Measurements from ENCODE around the gene CDON. TPM values are rescaled to one million over a fixed set of nuclear protein-coding genes. Genes with fewer than 3 reads are reported as not detected.

Gene CDON
- polyA plus RNA-seq, 3 donors, result 0.01 TPM; not detected in 2

GRCh38 chr11:125943661-125944349 lies 118.9 kb downstream of the CDON start:
- no peak for DNase-seq
- Mint-ChIP-seq H3K9me3 (peaks cover 0 to 2% (median 0%) of the 10 kb centered on the region in 7 donors), H3K27ac (peak overlapping the region in 1 of 7 donors; percentile 31), H3K4me3 (no peak overlapping the region), H3K4me1 (no peaks in the 10 kb centered on the region), H3K36me3 (no peaks in the 10 kb centered on the region), H3K27me3 (ENCODE audit: low read depth in 3 of 3) (peaks cover 0 to 7% (median 2%) of the 10 kb centered on the region in 3 donors)
- H3K4me3 ChIP-seq (replicated peaks in 1 of 3; ENCODE audit: low read depth in 2 of 3, low read length in 3 of 3), result no peak overlapping the region
- H3K4me1 ChIP-seq (ENCODE audit: control insufficient read depth in 1 of 2, insufficient read depth in 2 of 2, low read length in 2 of 2), result no peaks in the 10 kb centered on the region
- intact Hi-C loops (cut with micrococcal nuclease), result no loop called here
- H3K27me3 ChIP-seq (ENCODE audit: control insufficient read depth in 2 of 2, insufficient read depth in 2 of 2, low read length in 2 of 2), result no peaks in the 10 kb centered on the region
- H3K79me2 ChIP-seq (ENCODE audit: insufficient read depth, low read length), result no peaks in the 10 kb centered on the region
- WGBS (ENCODE audit: insufficient coverage), result 77% methylated on average over 5 of the region's 9 CpGs
- no peak overlapping the region for H2AFZ ChIP-seq (ENCODE audit: insufficient read depth, low read depth, low read length, poor library complexity, severe bottlenecking)
- H3K9me3 ChIP-seq (replicated peaks in 1 of 2; ENCODE audit: control insufficient read depth in 1 of 2, insufficient read depth in 1 of 2, low read length in 2 of 2), result no peaks in the 10 kb centered on the region
- no peak overlapping the region for H3K4me2 ChIP-seq (replicated peaks; ENCODE audit: extremely low read depth, low read length, poor library complexity, severe bottlenecking)
- H3K9ac ChIP-seq (ENCODE audit: insufficient read depth, low read length, poor library complexity, severe bottlenecking), result no peak overlapping the region
- no peaks in the 10 kb centered on the region for H3K36me3 ChIP-seq (replicated peaks in 1 of 2; ENCODE audit: control insufficient read depth in 1 of 2, insufficient read depth in 2 of 2, low read length in 2 of 2)
- H3K27ac ChIP-seq (ENCODE audit: low read depth in 1 of 2, low read length in 2 of 2), result no peak overlapping the region
- no peaks in the 10 kb centered on the region for H4K20me1 ChIP-seq (ENCODE audit: insufficient read depth, low read length)
- TF ChIP-seq CTCF (IDR thresholded peaks at IDR 0.05), result no peak

GRCh38 chr11:125942771-125943428 lies 119.8 kb downstream of the CDON start:
- no peak for DNase-seq
- H2AFZ ChIP-seq (ENCODE audit: insufficient read depth, low read depth, low read length, poor library complexity, severe bottlenecking), result no peak overlapping the region
- Mint-ChIP-seq H3K36me3 (no peaks in the 10 kb centered on the region), H3K4me3 (no peak overlapping the region), H3K27me3 (ENCODE audit: low read depth in 3 of 3) (peaks cover 0 to 6% (median 2%) of the 10 kb centered on the region in 3 donors), H3K4me1 (peaks cover 4% of the 10 kb centered on the region), H3K27ac (no peak overlapping the region), H3K9me3 (peaks cover 0 to 7% (median 0%) of the 10 kb centered on the region in 7 donors)
- H3K36me3 ChIP-seq (replicated peaks in 1 of 2; ENCODE audit: control insufficient read depth in 1 of 2, insufficient read depth in 2 of 2, low read length in 2 of 2), result no peaks in the 10 kb centered on the region
- TF ChIP-seq CTCF (IDR thresholded peaks at IDR 0.05), result no peak
- no peaks in the 10 kb centered on the region for H3K79me2 ChIP-seq (ENCODE audit: insufficient read depth, low read length)
- 84% methylated on average over 10 of the region's 12 CpGs for WGBS (ENCODE audit: insufficient coverage)
- no peaks in the 10 kb centered on the region for H3K9me3 ChIP-seq (replicated peaks in 1 of 2; ENCODE audit: control insufficient read depth in 1 of 2, insufficient read depth in 1 of 2, low read length in 2 of 2)
- no peaks in the 10 kb centered on the region for H3K4me1 ChIP-seq (ENCODE audit: control insufficient read depth in 1 of 2, insufficient read depth in 2 of 2, low read length in 2 of 2)
- no peak overlapping the region for H3K27ac ChIP-seq (ENCODE audit: low read depth in 1 of 2, low read length in 2 of 2)
- H3K4me2 ChIP-seq (replicated peaks; ENCODE audit: extremely low read depth, low read length, poor library complexity, severe bottlenecking), result no peak overlapping the region
- no peak overlapping the region for H3K4me3 ChIP-seq (replicated peaks in 1 of 3; ENCODE audit: low read depth in 2 of 3, low read length in 3 of 3)
- no peaks in the 10 kb centered on the region for H4K20me1 ChIP-seq (ENCODE audit: insufficient read depth, low read length)
- H3K9ac ChIP-seq (ENCODE audit: insufficient read depth, low read length, poor library complexity, severe bottlenecking), result no peak overlapping the region
- intact Hi-C loops (cut with micrococcal nuclease), result no loop called here
- H3K27me3 ChIP-seq (ENCODE audit: control insufficient read depth in 2 of 2, insufficient read depth in 2 of 2, low read length in 2 of 2), result no peaks in the 10 kb centered on the region

All from CD14-positive monocyte (primary cell).